ENCODE measurements around the gene IMMP2L.

DNA sequence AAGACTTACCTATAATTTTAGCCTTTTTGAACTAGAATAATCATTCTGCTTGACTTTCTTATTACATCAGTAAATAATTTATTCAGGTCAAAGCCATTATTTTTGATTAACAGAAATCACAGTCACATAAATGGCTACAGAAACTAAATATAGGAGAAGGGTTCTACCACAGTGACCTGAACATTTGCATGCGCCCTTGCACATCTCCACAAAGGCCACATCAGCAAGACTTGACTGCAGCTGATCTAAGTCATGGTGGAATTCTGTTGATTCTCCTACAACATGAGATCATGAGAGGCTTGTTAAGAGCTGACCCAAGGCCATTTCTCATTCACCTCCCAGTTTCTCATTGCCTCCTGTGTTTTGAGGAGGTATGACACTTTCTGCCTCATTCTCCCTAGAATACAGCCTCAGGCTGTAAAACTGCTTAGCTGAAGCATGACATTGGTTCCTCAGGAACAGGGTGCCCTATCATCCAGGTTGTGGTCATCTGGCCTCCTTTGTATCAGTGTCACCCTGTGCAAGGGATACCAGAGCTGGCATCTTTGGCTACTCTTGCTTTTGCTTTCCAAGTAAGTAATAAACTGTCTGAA is 6.7 kb upstream of the IMMP2L start:
- no peak for TF ChIP-seq ZNF416 (CRISPR knock-in tag; IDR thresholded peaks at IDR 0.05)
- TF ChIP-seq RELA (CRISPR knock-in tag; IDR thresholded peaks at IDR 0.05; ENCODE audit: borderline replicate concordance) = no peak
- no peak for TF ChIP-seq CTCF (IDR thresholded peaks at IDR 0.05)
- TF ChIP-seq, protein P1, sequence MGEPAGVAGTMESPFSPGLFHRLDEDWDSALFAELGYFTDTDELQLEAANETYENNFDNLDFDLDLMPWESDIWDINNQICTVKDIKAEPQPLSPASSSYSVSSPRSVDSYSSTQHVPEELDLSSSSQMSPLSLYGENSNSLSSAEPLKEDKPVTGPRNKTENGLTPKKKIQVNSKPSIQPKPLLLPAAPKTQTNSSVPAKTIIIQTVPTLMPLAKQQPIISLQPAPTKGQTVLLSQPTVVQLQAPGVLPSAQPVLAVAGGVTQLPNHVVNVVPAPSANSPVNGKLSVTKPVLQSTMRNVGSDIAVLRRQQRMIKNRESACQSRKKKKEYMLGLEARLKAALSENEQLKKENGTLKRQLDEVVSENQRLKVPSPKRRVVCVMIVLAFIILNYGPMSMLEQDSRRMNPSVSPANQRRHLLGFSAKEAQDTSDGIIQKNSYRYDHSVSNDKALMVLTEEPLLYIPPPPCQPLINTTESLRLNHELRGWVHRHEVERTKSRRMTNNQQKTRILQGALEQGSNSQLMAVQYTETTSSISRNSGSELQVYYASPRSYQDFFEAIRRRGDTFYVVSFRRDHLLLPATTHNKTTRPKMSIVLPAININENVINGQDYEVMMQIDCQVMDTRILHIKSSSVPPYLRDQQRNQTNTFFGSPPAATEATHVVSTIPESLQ (CRISPR knock-in tag; IDR thresholded peaks at IDR 0.05) = no peak
- no peak for TF ChIP-seq MAX (CRISPR knock-in tag; IDR thresholded peaks at IDR 0.05)
- no peak for TF ChIP-seq USF1 (CRISPR knock-in tag; IDR thresholded peaks at IDR 0.05)
- no peak for TF ChIP-seq JUN (CRISPR knock-in tag; IDR thresholded peaks at IDR 0.05)
- TF ChIP-seq E2F1 (CRISPR knock-in tag; IDR thresholded peaks at IDR 0.05) = no peak
- TF ChIP-seq TEAD1 (CRISPR knock-in tag; IDR thresholded peaks at IDR 0.05) = no peak
- no peak for TF ChIP-seq KAT7 (CRISPR knock-in tag; IDR thresholded peaks at IDR 0.05; ENCODE audit: borderline replicate concordance)

Measured in WTC11 (cell line).